HepG2 (cell line): Measurements from ENCODE around the gene RRP12. TPM values are rescaled to one million over a fixed set of nuclear protein-coding genes. Genes with fewer than 3 reads are reported as not detected.

Experiments
- CBX2 ChIP-seq, 2 experiments: fragments of 200-600 bp in 1 of 2; sonication (generic); formaldehyde crosslinking in 1 of 2; IDR thresholded peaks; 2 replicates each; pipeline versions ENCODE4 v1.7.0 to v1.8.1; 2018 to 2022; ENCODE audit warnings: low read depth in 2 of 2, low read length in 1 of 2, mild to moderate bottlenecking in 1 of 2, missing genetic modification reagents in 1 of 2
- EP300 ChIP-seq, 3 experiments: sonication (generic) in 1 of 3; formaldehyde crosslinking in 1 of 3; IDR thresholded peaks; 2 replicates each; pipeline versions ENCODE4 v1.5.1 to v1.6.1; 2011 to 2020; ENCODE audit warnings: low read depth in 2 of 3, low read length in 2 of 3, borderline replicate concordance in 1 of 3, improper control_type of control experiment in 1 of 3, mild to moderate bottlenecking in 1 of 3, missing genetic modification reagents in 1 of 3, moderate library complexity in 1 of 3
- FOXA1 ChIP-seq, 2 experiments: fragments of 450-650 bp in 1 of 2; sonication (generic) in 1 of 2; formaldehyde crosslinking in 1 of 2; IDR thresholded peaks; 2 replicates each; pipeline versions ENCODE4 v1.4.0 to v1.6.1; 2016 to 2020; ENCODE audit warnings: missing genetic modification reagents in 1 of 2
- GTF2F1 ChIP-seq: fragments of 150-350 bp; IDR thresholded peaks from 2 replicates; pipeline ENCODE4 v1.6.1; 2014; ENCODE audit warnings: low read length
- HDAC2 ChIP-seq: sonication (generic); formaldehyde crosslinking; IDR thresholded peaks from 2 replicates; pipeline ENCODE4 v1.4.0; 2020; ENCODE audit warnings: missing genetic modification reagents
- NCOA2 ChIP-seq: sonication (generic); formaldehyde crosslinking; IDR thresholded peaks from 2 replicates; pipeline ENCODE4 v1.8.0; 2022; ENCODE audit warnings: inconsistent platforms
- NFKBIZ ChIP-seq: IDR thresholded peaks from 2 replicates; pipeline ENCODE4 v1.6.1; 2018; ENCODE audit warnings: missing genetic modification reagents, missing compliant biosample characterization
- NR2F1 ChIP-seq, 2 experiments: fragments of 450-650 bp in 1 of 2; formaldehyde crosslinking in 1 of 2; IDR thresholded peaks; 2 replicates each; pipeline versions ENCODE4 v1.5.0 to v1.6.1; 2016 to 2020; ENCODE audit warnings: mild to moderate bottlenecking in 1 of 2, missing compliant biosample characterization in 1 of 2, missing genetic modification reagents in 1 of 2, moderate library complexity in 1 of 2
- POGZ ChIP-seq: sonication (generic); formaldehyde crosslinking; IDR thresholded peaks from 2 replicates; pipeline ENCODE4 v1.4.0; 2020; ENCODE audit warnings: mild to moderate bottlenecking, missing genetic modification reagents
- REST ChIP-seq, 2 experiments: IDR thresholded peaks; 2 replicates each; pipeline ENCODE4 v1.6.1; 2011 to 2012; ENCODE audit warnings: low read length in 2 of 2, borderline replicate concordance in 1 of 2, low read depth in 1 of 2, mild to moderate bottlenecking in 1 of 2, moderate library complexity in 1 of 2
- SKI ChIP-seq: fragments of 450-650 bp; IDR thresholded peaks from one replicate; pipeline ENCODE4 v1.6.1; 2018; ENCODE audit warnings: mild to moderate bottlenecking; ENCODE audit not compliant: partially characterized antibody
- SP5 ChIP-seq: IDR thresholded peaks from 2 replicates; pipeline ENCODE4 v1.6.1; 2016; ENCODE audit warnings: low read depth, borderline replicate concordance
- ZMYM2 ChIP-seq: sonication (generic); formaldehyde crosslinking; IDR thresholded peaks from 2 replicates; pipeline ENCODE4 v1.8.0; 2022; ENCODE audit warnings: mild to moderate bottlenecking, missing genetic modification reagents
- ZNF24 ChIP-seq: fragments of 450-650 bp; IDR thresholded peaks from 2 replicates; pipeline ENCODE4 v1.6.1; 2017; ENCODE audit warnings: antibody characterized with exemption, mild to moderate bottlenecking
- ZNF431 ChIP-seq: sonication (generic); formaldehyde crosslinking; IDR thresholded peaks from 2 replicates; pipeline ENCODE4 v1.9.0; 2022; ENCODE audit warnings: missing genetic modification reagents, low read depth, mild to moderate bottlenecking, borderline replicate concordance
- ZNF460 ChIP-seq: sonication (generic); formaldehyde crosslinking; IDR thresholded peaks from 2 replicates; pipeline ENCODE4 v1.5.1; 2020; ENCODE audit warnings: missing genetic modification reagents, mild to moderate bottlenecking, borderline replicate concordance
- ZNF605 ChIP-seq: sonication (generic); formaldehyde crosslinking; IDR thresholded peaks from 2 replicates; pipeline ENCODE4 v1.8.0; 2022; ENCODE audit warnings: mild to moderate bottlenecking, missing genetic modification reagents
- ZNF614 ChIP-seq: IDR thresholded peaks from 2 replicates; pipeline ENCODE4 v1.6.1; 2018; ENCODE audit warnings: missing biosample characterization, missing genetic modification reagents, inconsistent platforms, borderline replicate concordance
- polyA plus RNA-seq, 8 experiments: library from polyadenylated mRNA; depleted of rRNA in 3 of 8; stranded (reverse) in 7 of 8; unstranded in 1 of 8; fragments of >200 nt; fragmentation: Illumina TruSeq in 4 of 8; extraction: Trizol in 4 of 8; gene quantifications; 2 replicates each; pipeline versions ENCODE4 v1.2.1 to v1.2.3, GENCODE V29; 2011 to 2016; ENCODE audit warnings: low read depth in 4 of 8, missing spikeins in 1 of 8, mixed read lengths in 1 of 8; ENCODE audit not compliant: insufficient read depth in 1 of 8
- total RNA-seq, 5 experiments: library from RNA; depleted of rRNA; stranded (reverse); fragments of >200 nt; fragmentation: Illumina TruSeq; extraction: Trizol; gene quantifications; 2 replicates each; pipeline ENCODE4 v1.2.3, GENCODE V29; 2016; ENCODE audit warnings: low read depth in 1 of 5
- TF ChIP-seq, protein P1 (sequence below): IDR thresholded peaks from 2 replicates; pipeline ENCODE4 v1.4.0; 2020; ENCODE audit warnings: mild to moderate bottlenecking, missing genetic modification reagents
- TF ChIP-seq, protein P2 (sequence below): IDR thresholded peaks from 2 replicates; pipeline ENCODE4 v1.6.1; 2018; ENCODE audit warnings: missing genetic modification reagents

RRP12 gene
- total and polyA plus RNA-seq, 2 of the 13 experiments (the other 11 are each of a cell fraction or from before 2014, with no cell fraction given) = 13.2 to 39.4 TPM

DNA sequence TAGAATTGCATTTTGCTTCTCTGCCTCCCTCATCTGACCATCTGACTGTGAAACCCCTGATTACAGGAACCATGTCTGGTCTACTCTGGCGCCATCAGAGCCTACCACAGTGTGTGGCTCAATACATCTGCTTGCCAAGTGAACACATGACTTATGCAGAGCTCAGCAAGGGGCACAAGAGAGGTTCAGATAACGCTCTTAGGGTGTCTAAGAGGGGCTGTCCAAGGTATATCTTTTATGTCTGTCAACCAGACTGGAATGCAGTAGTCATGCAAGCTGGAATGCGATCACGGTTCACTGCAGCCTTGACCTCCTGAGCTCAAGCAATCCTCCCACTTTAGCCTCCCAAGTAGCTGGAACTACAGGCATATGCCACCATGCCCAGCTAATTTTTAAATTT lies 10.3 kb upstream of the RRP12 start (continued):
- TF ChIP-seq, protein P1, sequence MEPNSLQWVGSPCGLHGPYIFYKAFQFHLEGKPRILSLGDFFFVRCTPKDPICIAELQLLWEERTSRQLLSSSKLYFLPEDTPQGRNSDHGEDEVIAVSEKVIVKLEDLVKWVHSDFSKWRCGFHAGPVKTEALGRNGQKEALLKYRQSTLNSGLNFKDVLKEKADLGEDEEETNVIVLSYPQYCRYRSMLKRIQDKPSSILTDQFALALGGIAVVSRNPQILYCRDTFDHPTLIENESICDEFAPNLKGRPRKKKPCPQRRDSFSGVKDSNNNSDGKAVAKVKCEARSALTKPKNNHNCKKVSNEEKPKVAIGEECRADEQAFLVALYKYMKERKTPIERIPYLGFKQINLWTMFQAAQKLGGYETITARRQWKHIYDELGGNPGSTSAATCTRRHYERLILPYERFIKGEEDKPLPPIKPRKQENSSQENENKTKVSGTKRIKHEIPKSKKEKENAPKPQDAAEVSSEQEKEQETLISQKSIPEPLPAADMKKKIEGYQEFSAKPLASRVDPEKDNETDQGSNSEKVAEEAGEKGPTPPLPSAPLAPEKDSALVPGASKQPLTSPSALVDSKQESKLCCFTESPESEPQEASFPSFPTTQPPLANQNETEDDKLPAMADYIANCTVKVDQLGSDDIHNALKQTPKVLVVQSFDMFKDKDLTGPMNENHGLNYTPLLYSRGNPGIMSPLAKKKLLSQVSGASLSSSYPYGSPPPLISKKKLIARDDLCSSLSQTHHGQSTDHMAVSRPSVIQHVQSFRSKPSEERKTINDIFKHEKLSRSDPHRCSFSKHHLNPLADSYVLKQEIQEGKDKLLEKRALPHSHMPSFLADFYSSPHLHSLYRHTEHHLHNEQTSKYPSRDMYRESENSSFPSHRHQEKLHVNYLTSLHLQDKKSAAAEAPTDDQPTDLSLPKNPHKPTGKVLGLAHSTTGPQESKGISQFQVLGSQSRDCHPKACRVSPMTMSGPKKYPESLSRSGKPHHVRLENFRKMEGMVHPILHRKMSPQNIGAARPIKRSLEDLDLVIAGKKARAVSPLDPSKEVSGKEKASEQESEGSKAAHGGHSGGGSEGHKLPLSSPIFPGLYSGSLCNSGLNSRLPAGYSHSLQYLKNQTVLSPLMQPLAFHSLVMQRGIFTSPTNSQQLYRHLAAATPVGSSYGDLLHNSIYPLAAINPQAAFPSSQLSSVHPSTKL (CRISPR knock-in tag) = peak; percentile 59
- TF ChIP-seq EP300 (IDR thresholded peaks at IDR 0.05; ENCODE audit: low read depth in 2 of 2, low read length in 2 of 2) (peak in 1 of 2 experiments; percentile 33; a peak in 1 of 4 replicates), EP300 (CRISPR knock-in tag; IDR thresholded peaks at IDR 0.05; ENCODE audit: borderline replicate concordance) (no peak), POGZ (CRISPR knock-in tag) (0 out of 2 replicates have a peak, but pooled peaks have one; percentile 29), FOXA1 (IDR thresholded peaks at IDR 0.05) (no peak), FOXA1 (CRISPR knock-in tag; IDR thresholded peaks at IDR 0.05) (no peak), ZNF605 (CRISPR knock-in tag) (0 out of 2 replicates have a peak, but pooled peaks have one; percentile 53), GTF2F1 (no peak), ZNF431 (CRISPR knock-in tag) (no peak), ZNF460 (CRISPR knock-in tag) (peak; percentile 68; the same call in 1 of the 2 replicates), NFKBIZ (CRISPR knock-in tag) (no peak), ZMYM2 (CRISPR knock-in tag) (0 out of 2 replicates have a peak, but pooled peaks have one; percentile 23), ZNF24 (no peak), NR2F1 (CRISPR knock-in tag; IDR thresholded peaks at IDR 0.05) (peak; percentile 42 to 85; a peak in 3 of 4 replicates), NCOA2 (CRISPR knock-in tag) (peak; percentile 65), CBX2 (IDR thresholded peaks at IDR 0.05; ENCODE audit: low read depth, low read length) (no peak), CBX2 (CRISPR knock-in tag; IDR thresholded peaks at IDR 0.05; ENCODE audit: low read depth) (no peak), HDAC2 (CRISPR knock-in tag) (peak; percentile 38; the same call in 1 of the 2 replicates), SKI (peak; percentile 77), ZNF614 (CRISPR knock-in tag) (peak; percentile 60; the same call in 1 of the 2 replicates), SP5 (CRISPR knock-in tag) (0 out of 2 replicates have a peak, but pooled peaks have one; percentile 36), REST (IDR thresholded peaks at IDR 0.05; ENCODE audit: borderline replicate concordance in 1 of 2, low read depth in 1 of 2, low read length in 2 of 2) (peak in 1 of 2 experiments; percentile 76; a peak in 3 of 4 replicates)
- TF ChIP-seq, protein P2, sequence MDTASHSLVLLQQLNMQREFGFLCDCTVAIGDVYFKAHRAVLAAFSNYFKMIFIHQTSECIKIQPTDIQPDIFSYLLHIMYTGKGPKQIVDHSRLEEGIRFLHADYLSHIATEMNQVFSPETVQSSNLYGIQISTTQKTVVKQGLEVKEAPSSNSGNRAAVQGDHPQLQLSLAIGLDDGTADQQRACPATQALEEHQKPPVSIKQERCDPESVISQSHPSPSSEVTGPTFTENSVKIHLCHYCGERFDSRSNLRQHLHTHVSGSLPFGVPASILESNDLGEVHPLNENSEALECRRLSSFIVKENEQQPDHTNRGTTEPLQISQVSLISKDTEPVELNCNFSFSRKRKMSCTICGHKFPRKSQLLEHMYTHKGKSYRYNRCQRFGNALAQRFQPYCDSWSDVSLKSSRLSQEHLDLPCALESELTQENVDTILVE (CRISPR knock-in tag) = no peak
